Osteocyte (in vitro differentiated cells): ENCODE results near the gene CACNA1D. TPM values are rescaled to one million over a fixed set of nuclear protein-coding genes. Genes with fewer than 3 reads are reported as not detected.

Experiments
- DNase-seq: peaks from one replicate; pipeline ENCODE4 v3.0.0; 2021; ENCODE audit warnings: mixed read lengths; ENCODE audit not compliant: unreplicated experiment; ENCODE audit errors: extremely low spot score
- H3K27ac Mint-ChIP-seq: one replicate; pipeline ENCODE4 v1.8.0; 2021; ENCODE audit warnings: mild to moderate bottlenecking, mixed read lengths; ENCODE audit not compliant: unreplicated experiment
- H3K27me3 Mint-ChIP-seq: one replicate; pipeline ENCODE4 v1.8.0; 2021; ENCODE audit warnings: mixed read lengths; ENCODE audit not compliant: unreplicated experiment
- H3K36me3 Mint-ChIP-seq: one replicate; pipeline ENCODE4 v1.8.0; 2021; ENCODE audit warnings: mixed read lengths; ENCODE audit not compliant: unreplicated experiment
- H3K4me1 Mint-ChIP-seq: one replicate; pipeline ENCODE4 v1.8.0; 2021; ENCODE audit warnings: mixed read lengths; ENCODE audit not compliant: unreplicated experiment
- H3K4me3 Mint-ChIP-seq: one replicate; pipeline ENCODE4 v1.8.0; 2021; ENCODE audit warnings: mild to moderate bottlenecking, moderate library complexity, mixed read lengths; ENCODE audit not compliant: unreplicated experiment
- H3K9me3 Mint-ChIP-seq: one replicate; pipeline ENCODE4 v1.8.0; 2021; ENCODE audit warnings: mixed read lengths; ENCODE audit not compliant: unreplicated experiment
- CTCF ChIP-seq: fragments of 200-600 bp; sonication (generic); IDR thresholded peaks from 2 replicates; pipeline ENCODE4 v1.5.0; 2021; ENCODE audit warnings: antibody characterized with exemption, mild to moderate bottlenecking, moderate library complexity
- total RNA-seq: library from RNA; stranded (reverse); gene quantifications from 2 replicates; pipeline ENCODE4 v1.2.1, GENCODE V29; 2021

The CACNA1D gene
- total RNA-seq, 1 donor from 2014 or later = 0.48 TPM

- no peak for DNase-seq
- H3K27ac Mint-ChIP-seq = no peak overlapping the region
- no peaks in the 10 kb centered on the region for H3K9me3 Mint-ChIP-seq
- TF ChIP-seq CTCF = no peak
- H3K4me1 Mint-ChIP-seq = no peaks in the 10 kb centered on the region
- H3K27me3 Mint-ChIP-seq = peaks cover 27% of the 10 kb centered on the region
- no peak overlapping the region for H3K4me3 Mint-ChIP-seq
- H3K36me3 Mint-ChIP-seq = no peaks in the 10 kb centered on the region
Measured at GRCh38 chr3:53702776-53703530, 208.5 kb downstream of the CACNA1D start.

- no peaks in the 10 kb centered on the region for H3K4me1 Mint-ChIP-seq
- TF ChIP-seq CTCF = no peak
Measured at GRCh38 chr3:53703630-53704362, 209.4 kb downstream of the CACNA1D start.

GRCh38 chr3:53704363-53704725 lies 209.9 kb downstream of the CACNA1D start:
- H3K9me3 Mint-ChIP-seq = no peaks in the 10 kb centered on the region
- TF ChIP-seq CTCF = no peak
- DNase-seq = no peak
- H3K36me3 Mint-ChIP-seq = no peaks in the 10 kb centered on the region
- H3K4me3 Mint-ChIP-seq = no peak overlapping the region
- H3K27ac Mint-ChIP-seq = no peak overlapping the region
- H3K4me1 Mint-ChIP-seq = no peaks in the 10 kb centered on the region
- H3K27me3 Mint-ChIP-seq = peaks cover 24% of the 10 kb centered on the region

More at GRCh38 chr3:53703630-53704362, 209.4 kb downstream of the CACNA1D start:
- Mint-ChIP-seq H3K27ac (no peak overlapping the region), H3K36me3 (no peaks in the 10 kb centered on the region), H3K9me3 (no peaks in the 10 kb centered on the region), H3K4me3 (no peak overlapping the region), H3K27me3 (peaks cover 24% of the 10 kb centered on the region)
- DNase-seq = no peak

GRCh38 chr3:53705024-53705745 lies 210.8 kb downstream of the CACNA1D start:
- no peak for DNase-seq
- no peak overlapping the region for H3K27ac Mint-ChIP-seq

More at GRCh38 chr3:53705024-53705745, 210.8 kb downstream of the CACNA1D start:
- Mint-ChIP-seq H3K27me3 (peaks cover 22% of the 10 kb centered on the region), H3K4me1 (peaks cover 2% of the 10 kb centered on the region), H3K36me3 (no peaks in the 10 kb centered on the region), H3K4me3 (no peak overlapping the region), H3K9me3 (no peaks in the 10 kb centered on the region)
- no peak for TF ChIP-seq CTCF
